NCI-H460 (cell line): Measurements from ENCODE around the gene RGS18. TPM values are rescaled to one million over a fixed set of nuclear protein-coding genes. Genes with fewer than 3 reads are reported as not detected.

Experiments used
- total RNA-seq: library from RNA; depleted of rRNA; stranded (reverse); fragments of >200 nt; shearing (Covaris generic); gene quantifications from 2 replicates; pipeline ENCODE4 v1.2.3, GENCODE V29; 2014; rRNA removed

The RGS18 gene
- total RNA-seq, 1 experiment from 2014 or later: not detected

Other genes starting within 250 kb of the RGS18 start
- gene RGS21, start 158.5 kb downstream of the RGS18 start, total RNA-seq: not detected in 2 replicates